Tibial artery (tissue), 4 donors: ENCODE data around the gene GPX3.

Experiments used
- DNase-seq, 2 donors: peaks; one replicate each; pipeline ENCODE4 v3.0.0-alpha.2; 2019
- H3K27ac ChIP-seq, 2 donors: fragments of 200-600 bp; sonication (generic) in 1 of 2; 1 replicate in 1 of 2; 2 replicates in 1 of 2; pipeline ENCODE4 v1.5.1; 2018 to 2019; ENCODE audit warnings: mild to moderate bottlenecking in 1 of 2
- H3K27me3 ChIP-seq, 2 donors: fragments of 200-600 bp; sonication (generic) in 1 of 2; one replicate each; pipeline versions ENCODE4 v1.5.1 to v1.6.0; 2016 to 2019
- H3K36me3 ChIP-seq, 3 donors: fragments of 200-600 bp; sonication (generic) in 2 of 3; one replicate each; pipeline ENCODE4 v1.5.1; 2016 to 2019; ENCODE audit warnings: mild to moderate bottlenecking in 2 of 3
- H3K4me1 ChIP-seq, 4 donors: fragments of 200-600 bp; sonication (generic) in 2 of 4; 1 replicate in 3 of 4; 2 replicates in 1 of 4; pipeline ENCODE4 v1.5.1; 2016 to 2019
- H3K4me3 ChIP-seq, 2 donors: fragments of 200-600 bp; sonication (generic) in 1 of 2; 1 replicate in 1 of 2; 2 replicates in 1 of 2; pipeline ENCODE4 v1.5.1; 2018 to 2019; ENCODE audit warnings: mild to moderate bottlenecking in 2 of 2
- H3K9me3 ChIP-seq, 3 donors: fragments of 200-600 bp; sonication (generic) in 1 of 3; one replicate each; pipeline ENCODE4 v1.5.1; 2016 to 2019
- intact Hi-C: fragments of 100-400 bp; cut with DNase I; formaldehyde crosslinking; loops from one replicate; pipeline ENCODE4 v1.15.0; 2023; ENCODE audit warnings: low total_unique reads
- TF ChIP-seq, protein P1 (sequence below), 2 experiments: fragments of 200-600 bp in 1 of 2; fragments of 450-650 bp in 1 of 2; IDR thresholded peaks; one replicate each; pipeline ENCODE4 v1.5.1; 2017 to 2019; ENCODE audit warnings: antibody characterized with exemption in 2 of 2, mild to moderate bottlenecking in 1 of 2, moderate library complexity in 1 of 2

Gene GPX3

DNA sequence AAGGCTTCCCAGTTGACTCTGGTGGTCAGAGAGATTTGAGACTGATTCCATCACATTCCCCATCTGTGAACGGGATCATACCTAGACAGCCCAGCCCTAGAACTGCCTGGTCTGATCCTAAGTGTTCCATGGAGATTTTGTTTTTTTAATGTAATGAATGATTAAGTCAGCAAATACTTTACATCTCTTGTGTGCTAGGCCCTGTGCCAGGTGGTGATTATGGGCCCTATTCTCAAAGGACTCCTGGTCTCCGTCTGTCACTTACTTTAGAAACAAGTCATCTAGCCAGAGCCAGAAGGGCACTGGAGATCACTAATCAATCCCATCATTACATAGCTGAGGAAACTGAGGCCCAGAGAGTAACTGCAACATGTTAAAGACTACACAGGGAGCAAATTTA is 1.1 kb upstream of the GPX3 start:
- peak; percentile 22 to 59 for DNase-seq
- TF ChIP-seq, protein P1, sequence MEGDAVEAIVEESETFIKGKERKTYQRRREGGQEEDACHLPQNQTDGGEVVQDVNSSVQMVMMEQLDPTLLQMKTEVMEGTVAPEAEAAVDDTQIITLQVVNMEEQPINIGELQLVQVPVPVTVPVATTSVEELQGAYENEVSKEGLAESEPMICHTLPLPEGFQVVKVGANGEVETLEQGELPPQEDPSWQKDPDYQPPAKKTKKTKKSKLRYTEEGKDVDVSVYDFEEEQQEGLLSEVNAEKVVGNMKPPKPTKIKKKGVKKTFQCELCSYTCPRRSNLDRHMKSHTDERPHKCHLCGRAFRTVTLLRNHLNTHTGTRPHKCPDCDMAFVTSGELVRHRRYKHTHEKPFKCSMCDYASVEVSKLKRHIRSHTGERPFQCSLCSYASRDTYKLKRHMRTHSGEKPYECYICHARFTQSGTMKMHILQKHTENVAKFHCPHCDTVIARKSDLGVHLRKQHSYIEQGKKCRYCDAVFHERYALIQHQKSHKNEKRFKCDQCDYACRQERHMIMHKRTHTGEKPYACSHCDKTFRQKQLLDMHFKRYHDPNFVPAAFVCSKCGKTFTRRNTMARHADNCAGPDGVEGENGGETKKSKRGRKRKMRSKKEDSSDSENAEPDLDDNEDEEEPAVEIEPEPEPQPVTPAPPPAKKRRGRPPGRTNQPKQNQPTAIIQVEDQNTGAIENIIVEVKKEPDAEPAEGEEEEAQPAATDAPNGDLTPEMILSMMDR (IDR thresholded peaks at IDR 0.05) = no peak
- no peak overlapping the region for H3K4me3 ChIP-seq
- peaks cover 0 to 46% (median 30%) of the 10 kb centered on the region in 4 donors for H3K4me1 ChIP-seq
- peaks cover 0 to 33% (median under 1%) of the 10 kb centered on the region in 3 donors for H3K36me3 ChIP-seq
- H3K27ac ChIP-seq = peak overlapping the region; percentile 83 to 96
- no peaks in the 10 kb centered on the region for H3K9me3 ChIP-seq
- no peaks in the 10 kb centered on the region for H3K27me3 ChIP-seq
- intact Hi-C loops = no loop called here

DNA sequence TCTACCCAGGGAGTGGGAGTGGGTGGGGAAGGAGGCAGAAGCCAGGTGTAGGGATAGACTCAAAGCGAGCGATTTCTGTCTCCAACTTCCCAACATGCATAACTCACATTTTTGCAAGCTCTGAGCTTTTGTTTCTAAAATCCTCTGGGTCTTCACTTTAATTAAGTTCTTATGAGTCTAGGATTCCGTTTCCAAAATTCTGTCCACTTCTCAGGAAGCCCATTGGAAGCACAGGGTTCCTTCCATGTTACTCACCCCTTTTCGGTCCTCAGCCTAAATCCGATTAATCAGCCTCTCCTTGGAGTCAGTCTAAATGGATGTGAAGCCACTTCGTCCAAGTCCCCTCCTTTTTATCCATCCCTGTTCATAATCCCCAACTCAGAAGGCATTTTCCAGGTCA is 1.4 kb downstream of the GPX3 start:
- Histone ChIP-seq H3K4me1 (peaks cover 0 to 70% (median 53%) of the 10 kb centered on the region in 4 donors), H3K27ac (peak overlapping the region; percentile 83 to 96)
- intact Hi-C loops = no loop called here

DNA sequence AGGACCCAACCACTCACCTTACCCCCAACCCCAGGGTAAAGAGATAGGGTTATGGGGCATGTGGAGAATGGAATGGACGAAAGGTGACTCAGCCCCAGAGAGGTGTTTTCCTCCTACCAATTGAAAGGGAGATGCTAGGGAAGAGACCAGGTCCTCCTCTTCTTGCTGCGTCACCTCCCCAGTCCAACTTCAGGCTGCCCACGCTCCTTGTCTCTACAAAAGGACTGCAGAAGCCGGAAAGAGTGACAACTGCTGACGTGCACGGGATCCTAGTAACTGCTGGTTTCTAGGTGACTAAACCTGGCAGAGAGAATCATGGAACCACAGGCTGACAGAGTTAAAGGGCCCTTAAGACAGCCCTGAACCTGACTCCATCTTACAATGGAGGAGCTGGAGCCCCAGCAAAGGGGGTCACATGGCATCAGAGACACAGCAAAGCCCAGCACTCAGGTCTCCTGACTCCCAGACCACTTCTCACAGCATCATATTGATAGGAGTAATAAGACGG is 2.2 kb downstream of the GPX3 start:
- H3K9me3 ChIP-seq = no peaks in the 10 kb centered on the region
- intact Hi-C loops = no loop called here
- DNase-seq = peak; percentile 79 to 90
- TF ChIP-seq, protein P1 (IDR thresholded peaks at IDR 0.05) = no peak
- peak overlapping the region; percentile 83 to 96 for H3K27ac ChIP-seq
- H3K4me3 ChIP-seq = peak overlapping the region; percentile 67 to 95
- peaks cover 0 to 79% (median 55%) of the 10 kb centered on the region in 4 donors for H3K4me1 ChIP-seq
- H3K27me3 ChIP-seq = no peaks in the 10 kb centered on the region
- H3K36me3 ChIP-seq = peaks cover 11 to 65% (median 29%) of the 10 kb centered on the region in 3 donors

More for the DNA sequence above, 1.4 kb downstream of the GPX3 start:
- no peaks in the 10 kb centered on the region for H3K9me3 ChIP-seq
- peak overlapping the region; percentile 67 to 95 for H3K4me3 ChIP-seq
- TF ChIP-seq, protein P1 (IDR thresholded peaks at IDR 0.05) = no peak
- DNase-seq = no peak
- H3K36me3 ChIP-seq = peaks cover 4 to 57% (median 20%) of the 10 kb centered on the region in 3 donors
- no peaks in the 10 kb centered on the region for H3K27me3 ChIP-seq

DNA sequence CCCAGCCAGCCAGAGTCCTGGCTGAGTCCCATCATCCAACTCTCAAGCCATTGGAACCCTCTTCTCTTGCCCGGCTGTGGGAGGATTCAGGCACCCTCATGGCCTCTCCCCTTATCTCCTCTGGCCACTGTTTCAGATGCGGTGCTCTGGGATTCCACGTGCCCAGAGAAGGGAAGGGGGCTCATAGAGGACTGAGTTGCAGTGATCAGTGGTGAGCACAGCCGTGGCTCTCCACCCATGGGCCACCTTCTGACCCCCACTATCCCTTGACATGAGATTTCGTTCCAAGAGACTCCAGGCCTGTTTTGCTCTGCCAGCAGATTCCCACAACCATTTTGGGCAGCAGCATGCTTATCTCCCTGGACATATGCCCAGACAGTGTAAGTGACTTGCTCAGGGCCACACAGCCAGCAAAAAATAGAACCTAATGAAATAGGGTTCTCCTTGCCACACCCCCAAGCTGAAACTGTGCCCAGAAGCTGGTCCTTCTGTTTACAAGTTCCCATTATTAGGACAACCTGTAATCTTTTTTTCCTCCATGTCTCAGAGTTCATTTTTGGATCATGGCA is 2.7 kb downstream of the GPX3 start:
- peak; percentile 90 to 95 for DNase-seq
- no peaks in the 10 kb centered on the region for H3K27me3 ChIP-seq
- H3K27ac ChIP-seq = peak overlapping the region; percentile 83 to 96
- H3K36me3 ChIP-seq = peaks cover 16 to 71% (median 34%) of the 10 kb centered on the region in 3 donors
- H3K4me1 ChIP-seq = peaks cover 0 to 79% (median 55%) of the 10 kb centered on the region in 4 donors
- intact Hi-C loops = no loop called here
- peak overlapping the region; percentile 67 to 95 for H3K4me3 ChIP-seq
- no peaks in the 10 kb centered on the region for H3K9me3 ChIP-seq
- TF ChIP-seq, protein P1 (IDR thresholded peaks at IDR 0.05) = no peak

DNA sequence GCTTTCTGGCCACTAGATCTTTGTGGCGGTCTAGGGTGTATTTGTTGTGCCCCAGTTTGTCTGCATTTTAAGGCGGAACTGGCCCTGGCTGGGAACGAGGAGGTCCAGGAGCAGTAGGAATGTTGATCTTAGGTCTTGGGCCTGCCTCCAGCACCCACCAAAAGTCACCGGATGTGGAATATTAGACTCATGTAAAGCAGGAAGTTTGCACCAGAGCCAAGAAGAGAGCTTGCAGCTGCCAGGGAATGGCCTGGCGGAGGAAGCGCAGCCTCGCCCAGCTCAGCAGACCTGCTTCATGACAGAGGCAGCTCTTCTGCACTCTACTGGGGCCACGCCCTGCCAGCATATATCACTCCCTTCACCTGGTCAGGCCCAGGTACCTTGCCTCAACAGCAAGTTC is 3.3 kb downstream of the GPX3 start:
- Histone ChIP-seq H3K9me3 (no peaks in the 10 kb centered on the region), H3K4me1 (peaks cover 0 to 79% (median 55%) of the 10 kb centered on the region in 4 donors), H3K27ac (peak overlapping the region; percentile 83 to 96), H3K36me3 (peaks cover 22 to 76% (median 39%) of the 10 kb centered on the region in 3 donors), H3K27me3 (no peaks in the 10 kb centered on the region), H3K4me3 (peak overlapping the region; percentile 67 to 95)
- intact Hi-C loops = no loop called here
- TF ChIP-seq, protein P1 (IDR thresholded peaks at IDR 0.05) = no peak
- DNase-seq = peak; percentile 85 to 93
